ENCODE measurements around the gene HES1.

The HES1 gene

GRCh38 chr3:194097141-194097882 is 38.6 kb upstream of the HES1 start:
- Mint-ChIP-seq H3K36me3 (ENCODE audit: low read depth) (peaks cover 2% of the 10 kb centered on the region), H3K4me1 (ENCODE audit: low read depth) (peaks cover 51% of the 10 kb centered on the region), H3K4me3 (no peak overlapping the region), H3K9me3 (peaks cover 7% of the 10 kb centered on the region), H3K27ac (no peak overlapping the region), H3K27me3 (ENCODE audit: low read depth) (peaks cover 6% of the 10 kb centered on the region)

- peaks cover 6% of the 10 kb centered on the region for H3K27me3 Mint-ChIP-seq (ENCODE audit: low read depth)
- peaks cover 59% of the 10 kb centered on the region for H3K4me1 Mint-ChIP-seq (ENCODE audit: low read depth)
- H3K27ac Mint-ChIP-seq = peak overlapping the region; percentile 52
- peak overlapping the region; percentile 39 for H3K4me3 Mint-ChIP-seq
- H3K9me3 Mint-ChIP-seq = peaks cover 7% of the 10 kb centered on the region
- peaks cover 2% of the 10 kb centered on the region for H3K36me3 Mint-ChIP-seq (ENCODE audit: low read depth)
Measured at GRCh38 chr3:194098081-194098842, 37.7 kb upstream of the HES1 start.

GRCh38 chr3:194098843-194099183 is 37.1 kb upstream of the HES1 start:
- H3K9me3 Mint-ChIP-seq = peaks cover 7% of the 10 kb centered on the region
- peaks cover 2% of the 10 kb centered on the region for H3K36me3 Mint-ChIP-seq (ENCODE audit: low read depth)
- H3K27me3 Mint-ChIP-seq (ENCODE audit: low read depth) = peaks cover 6% of the 10 kb centered on the region
- peaks cover 63% of the 10 kb centered on the region for H3K4me1 Mint-ChIP-seq (ENCODE audit: low read depth)
- H3K27ac Mint-ChIP-seq = peak overlapping the region; percentile 24
- peak overlapping the region; percentile 39 for H3K4me3 Mint-ChIP-seq

GRCh38 chr3:194099215-194099614 is 36.7 kb upstream of the HES1 start:
- no peak overlapping the region for H3K4me3 Mint-ChIP-seq
- H3K4me1 Mint-ChIP-seq (ENCODE audit: low read depth) = peaks cover 65% of the 10 kb centered on the region
- peaks cover 2% of the 10 kb centered on the region for H3K36me3 Mint-ChIP-seq (ENCODE audit: low read depth)
- H3K27ac Mint-ChIP-seq = no peak overlapping the region
- H3K27me3 Mint-ChIP-seq (ENCODE audit: low read depth) = peaks cover 8% of the 10 kb centered on the region
- H3K9me3 Mint-ChIP-seq = peaks cover 7% of the 10 kb centered on the region

GRCh38 chr3:194100856-194101390 is 35.0 kb upstream of the HES1 start:
- Mint-ChIP-seq H3K27me3 (ENCODE audit: low read depth) (peaks cover 19% of the 10 kb centered on the region), H3K27ac (no peak overlapping the region), H3K4me3 (no peak overlapping the region), H3K4me1 (ENCODE audit: low read depth) (peaks cover 55% of the 10 kb centered on the region), H3K36me3 (ENCODE audit: low read depth) (peaks cover 2% of the 10 kb centered on the region), H3K9me3 (peaks cover 1% of the 10 kb centered on the region)

- Mint-ChIP-seq H3K27me3 (ENCODE audit: low read depth) (peaks cover 27% of the 10 kb centered on the region), H3K36me3 (ENCODE audit: low read depth) (peaks cover under 1% of the 10 kb centered on the region), H3K27ac (no peak overlapping the region), H3K9me3 (no peaks in the 10 kb centered on the region), H3K4me3 (no peak overlapping the region), H3K4me1 (ENCODE audit: low read depth) (peaks cover 52% of the 10 kb centered on the region)
Measured at GRCh38 chr3:194101592-194102432, 34.1 kb upstream of the HES1 start.

- Mint-ChIP-seq H3K4me3 (no peak overlapping the region), H3K9me3 (no peaks in the 10 kb centered on the region), H3K36me3 (ENCODE audit: low read depth) (no peaks in the 10 kb centered on the region), H3K27me3 (ENCODE audit: low read depth) (peaks cover 29% of the 10 kb centered on the region), H3K4me1 (ENCODE audit: low read depth) (peaks cover 51% of the 10 kb centered on the region), H3K27ac (no peak overlapping the region)
Measured at GRCh38 chr3:194102436-194102835, 33.5 kb upstream of the HES1 start.

GRCh38 chr3:194103505-194103904 is 32.4 kb upstream of the HES1 start:
- H3K27ac Mint-ChIP-seq = no peak overlapping the region
- peaks cover 42% of the 10 kb centered on the region for H3K4me1 Mint-ChIP-seq (ENCODE audit: low read depth)
- peaks cover 35% of the 10 kb centered on the region for H3K27me3 Mint-ChIP-seq (ENCODE audit: low read depth)
- H3K9me3 Mint-ChIP-seq = no peaks in the 10 kb centered on the region
- H3K36me3 Mint-ChIP-seq (ENCODE audit: low read depth) = no peaks in the 10 kb centered on the region
- peak overlapping the region; percentile 38 for H3K4me3 Mint-ChIP-seq

- Mint-ChIP-seq H3K9me3 (no peaks in the 10 kb centered on the region), H3K4me1 (ENCODE audit: low read depth) (peaks cover 36% of the 10 kb centered on the region), H3K27ac (no peak overlapping the region), H3K27me3 (ENCODE audit: low read depth) (peaks cover 37% of the 10 kb centered on the region), H3K4me3 (no peak overlapping the region), H3K36me3 (ENCODE audit: low read depth) (no peaks in the 10 kb centered on the region)
Measured at GRCh38 chr3:194103983-194104751, 31.8 kb upstream of the HES1 start.

GRCh38 chr3:194105292-194105691 is 30.7 kb upstream of the HES1 start:
- H3K4me3 Mint-ChIP-seq = no peak overlapping the region
- H3K36me3 Mint-ChIP-seq (ENCODE audit: low read depth) = no peaks in the 10 kb centered on the region
- peaks cover 29% of the 10 kb centered on the region for H3K4me1 Mint-ChIP-seq (ENCODE audit: low read depth)
- H3K27ac Mint-ChIP-seq = no peak overlapping the region
- peaks cover 42% of the 10 kb centered on the region for H3K27me3 Mint-ChIP-seq (ENCODE audit: low read depth)
- H3K9me3 Mint-ChIP-seq = no peaks in the 10 kb centered on the region

GRCh38 chr3:194107107-194107506 is 28.8 kb upstream of the HES1 start:
- H3K4me3 Mint-ChIP-seq = no peak overlapping the region
- H3K27me3 Mint-ChIP-seq (ENCODE audit: low read depth) = peaks cover 45% of the 10 kb centered on the region
- no peaks in the 10 kb centered on the region for H3K9me3 Mint-ChIP-seq
- peaks cover 17% of the 10 kb centered on the region for H3K4me1 Mint-ChIP-seq (ENCODE audit: low read depth)
- H3K27ac Mint-ChIP-seq = no peak overlapping the region
- no peaks in the 10 kb centered on the region for H3K36me3 Mint-ChIP-seq (ENCODE audit: low read depth)

GRCh38 chr3:194109192-194109863 is 26.6 kb upstream of the HES1 start:
- H3K4me3 Mint-ChIP-seq = no peak overlapping the region
- no peaks in the 10 kb centered on the region for H3K9me3 Mint-ChIP-seq
- H3K27ac Mint-ChIP-seq = no peak overlapping the region
- H3K36me3 Mint-ChIP-seq (ENCODE audit: low read depth) = no peaks in the 10 kb centered on the region
- H3K4me1 Mint-ChIP-seq (ENCODE audit: low read depth) = no peaks in the 10 kb centered on the region
- H3K27me3 Mint-ChIP-seq (ENCODE audit: low read depth) = peaks cover 42% of the 10 kb centered on the region

- Mint-ChIP-seq H3K9me3 (no peaks in the 10 kb centered on the region), H3K27me3 (ENCODE audit: low read depth) (peaks cover 36% of the 10 kb centered on the region), H3K4me3 (no peak overlapping the region), H3K36me3 (ENCODE audit: low read depth) (no peaks in the 10 kb centered on the region), H3K4me1 (ENCODE audit: low read depth) (no peaks in the 10 kb centered on the region), H3K27ac (no peak overlapping the region)
Measured at GRCh38 chr3:194110483-194110882, 25.5 kb upstream of the HES1 start.
